ENCODE results near the gene ANKRD13D. TPM values are rescaled to one million over a fixed set of nuclear protein-coding genes. Genes with fewer than 3 reads are reported as not detected.

The ANKRD13D gene
- total RNA-seq, 2 experiments from 2014 or later, result 135 to 194 TPM

DNA sequence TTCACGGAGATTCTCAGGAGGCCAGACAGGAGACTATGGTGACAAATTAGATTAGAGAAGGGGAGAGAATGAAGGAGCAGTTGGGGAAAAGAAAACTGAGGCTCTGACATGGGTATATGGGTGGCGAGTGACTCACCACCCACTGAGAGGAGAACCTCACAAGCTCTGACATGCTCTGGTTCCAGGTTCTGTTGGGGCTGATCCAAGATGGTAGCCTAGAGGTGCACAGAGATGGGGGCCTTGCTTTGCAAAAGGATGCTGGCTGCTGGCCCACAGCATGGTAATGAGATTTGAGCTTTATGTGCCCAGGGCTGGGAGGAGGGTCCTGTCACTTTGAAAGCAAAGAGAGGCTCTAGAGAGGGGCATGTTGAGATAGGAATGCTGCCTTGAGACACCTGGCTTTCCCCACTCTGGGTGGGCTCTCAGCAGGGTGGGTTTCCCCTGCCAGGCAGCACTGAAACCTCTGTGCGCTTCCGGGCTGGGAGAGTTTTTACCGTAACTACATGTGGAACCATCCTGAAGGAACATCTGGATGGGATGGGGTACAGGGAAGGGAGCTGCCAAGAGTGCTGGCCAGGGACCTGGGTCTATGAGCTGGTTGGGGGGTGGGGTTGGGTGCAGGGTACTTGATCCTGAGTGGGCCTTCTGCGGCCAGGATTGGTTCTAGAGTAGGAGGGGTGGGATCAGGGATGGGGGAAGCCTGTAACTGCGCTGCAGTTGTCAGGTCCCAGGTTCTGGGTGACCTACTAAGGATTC, 24.0 kb upstream of the ANKRD13D start:
- peak overlapping the region; percentile 76 for H3K4me3 Mint-ChIP-seq
- peak overlapping the region; percentile 79 for H3K27ac Mint-ChIP-seq
- no peaks in the 10 kb centered on the region for H3K27me3 Mint-ChIP-seq
- POLR2A ChIA-PET, result interaction anchor here (0.7 kb wide), 1 partner anchor 144 kb away, joined by 3 read pairs; no protein-coding TSS in a partner anchor
- peaks cover 30% of the 10 kb centered on the region for H3K36me3 Mint-ChIP-seq (ENCODE audit: low read depth)
- H3K4me1 Mint-ChIP-seq, result peaks cover 58% of the 10 kb centered on the region
- no peak for DNase-seq
- CTCF ChIA-PET, result interaction anchor here (0.8 to 4.9 kb wide), 10 partner anchors 10 to 136 kb away, joined by 3 to 72 read pairs (median 3); partner anchors contain the start of genes POLD4 and PPP1CA
- H3K9me3 Mint-ChIP-seq, result no peaks in the 10 kb centered on the region

DNA sequence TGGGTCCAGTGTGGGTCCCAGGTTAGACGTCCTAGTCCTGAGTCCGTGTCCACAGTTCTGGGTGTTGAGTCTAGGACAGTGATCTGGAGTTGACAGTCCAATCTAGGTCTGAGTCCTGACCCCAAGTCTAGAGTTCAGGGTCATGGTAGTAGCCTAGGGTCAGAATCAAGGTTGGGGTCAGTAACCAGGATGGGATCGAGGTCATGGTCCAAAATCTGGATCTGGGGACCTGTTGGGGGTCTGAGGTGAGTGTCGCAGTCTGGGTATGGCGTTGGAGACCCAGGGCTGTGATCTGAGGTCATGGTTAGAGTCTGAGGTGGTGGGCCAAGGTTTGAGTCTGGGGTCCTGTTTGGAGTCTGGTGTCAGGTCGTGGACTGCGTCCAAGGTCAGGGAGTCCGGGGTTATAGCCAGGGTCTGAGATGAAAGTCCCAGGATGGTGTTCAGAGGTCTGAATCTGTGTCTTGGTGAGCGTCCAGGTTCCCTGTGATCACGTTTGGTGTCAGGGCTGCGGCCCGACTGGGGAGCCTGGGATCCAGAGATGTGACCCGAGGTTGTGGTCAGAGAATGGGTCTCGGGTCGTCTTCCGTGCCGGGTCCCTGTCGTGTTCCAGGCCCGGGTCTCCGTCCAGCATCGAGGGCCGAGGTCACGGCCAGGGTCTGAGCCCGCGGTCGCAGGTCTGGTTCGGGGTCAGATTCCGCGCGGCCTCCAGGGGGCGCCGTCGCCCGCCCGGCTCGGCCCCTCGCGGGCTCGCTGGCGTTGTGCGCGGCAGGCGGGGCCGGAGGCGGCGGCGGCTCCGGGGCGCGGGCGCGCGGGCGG, 23.3 kb upstream of the ANKRD13D start:
- ChIA-PET CTCF (interaction anchor here (0.6 to 4.9 kb wide), 9 partner anchors 11 to 135 kb away, joined by 3 to 72 read pairs (median 4); partner anchors contain the start of genes PPP1CA and SSH3), POLR2A (interaction anchor here (0.6 to 1.1 kb wide), 3 partner anchors 22 to 291 kb away, joined by 3 to 5 read pairs (median 3); no protein-coding TSS in a partner anchor)
- Mint-ChIP-seq H3K4me1 (peaks cover 61% of the 10 kb centered on the region), H3K27ac (peak overlapping the region; percentile 77), H3K36me3 (ENCODE audit: low read depth) (peaks cover 38% of the 10 kb centered on the region), H3K4me3 (peak overlapping the region; percentile 76), H3K9me3 (no peaks in the 10 kb centered on the region), H3K27me3 (no peaks in the 10 kb centered on the region)
- peak; percentile 70 for DNase-seq

DNA sequence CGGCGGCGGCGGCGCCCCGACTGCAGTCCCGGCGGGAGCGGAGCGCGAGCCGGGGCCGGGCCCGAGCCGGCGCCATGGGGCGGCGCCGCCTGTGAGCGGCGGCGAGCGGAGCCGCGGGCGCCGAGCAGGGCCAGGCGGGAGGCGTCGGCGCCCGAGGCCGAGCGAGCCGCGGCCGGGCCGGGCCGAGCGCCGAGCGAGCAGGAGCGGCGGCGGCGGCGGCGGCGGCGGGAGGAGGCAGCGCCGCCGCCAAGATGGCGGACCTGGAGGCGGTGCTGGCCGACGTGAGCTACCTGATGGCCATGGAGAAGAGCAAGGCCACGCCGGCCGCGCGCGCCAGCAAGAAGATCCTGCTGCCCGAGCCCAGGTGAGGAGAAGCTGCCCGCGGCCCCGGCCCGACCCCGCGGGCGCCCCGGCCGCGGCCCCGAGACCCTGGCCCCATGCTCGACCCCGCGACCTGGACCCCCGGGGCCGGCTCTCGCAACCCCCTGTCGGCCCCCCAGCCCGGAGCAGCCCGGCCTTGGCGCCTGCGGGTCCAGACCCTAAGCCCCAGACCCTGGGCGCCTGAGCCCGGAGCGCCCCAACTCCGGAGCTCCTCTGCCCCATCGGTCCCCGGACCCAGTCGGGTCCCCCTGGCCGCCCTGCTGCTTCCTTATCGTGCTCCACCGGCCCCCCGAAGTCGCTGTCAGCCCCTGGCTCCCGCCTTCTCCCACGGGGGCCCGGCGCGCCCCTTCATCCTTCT, 22.5 kb upstream of the ANKRD13D start, which contains the start of gene GRK2:
GRK2 (plus strand) TSS at position 25 of the 739 bp plus-strand sequence; CDS start at position 252, 227 bp downstream.
- Mint-ChIP-seq H3K9me3 (no peaks in the 10 kb centered on the region), H3K36me3 (ENCODE audit: low read depth) (peaks cover 46% of the 10 kb centered on the region), H3K27me3 (no peaks in the 10 kb centered on the region), H3K27ac (peak within 1 kb of the TSS; percentile 93), H3K4me3 (peak within 1 kb of the TSS; percentile 95), H3K4me1 (peaks cover 66% of the 10 kb centered on the region)
- ChIA-PET POLR2A (interaction anchor here (0.6 to 1.1 kb wide), 3 partner anchors 22 to 290 kb away, joined by 3 to 5 read pairs (median 3); no protein-coding TSS in a partner anchor), CTCF (interaction anchor here (0.6 to 3.2 kb wide), 11 partner anchors 11 to 341 kb away, joined by 3 to 30 read pairs (median 4); partner anchors contain the start of genes POLD4 and SSH3)
- peak; percentile 41 for DNase-seq

DNA sequence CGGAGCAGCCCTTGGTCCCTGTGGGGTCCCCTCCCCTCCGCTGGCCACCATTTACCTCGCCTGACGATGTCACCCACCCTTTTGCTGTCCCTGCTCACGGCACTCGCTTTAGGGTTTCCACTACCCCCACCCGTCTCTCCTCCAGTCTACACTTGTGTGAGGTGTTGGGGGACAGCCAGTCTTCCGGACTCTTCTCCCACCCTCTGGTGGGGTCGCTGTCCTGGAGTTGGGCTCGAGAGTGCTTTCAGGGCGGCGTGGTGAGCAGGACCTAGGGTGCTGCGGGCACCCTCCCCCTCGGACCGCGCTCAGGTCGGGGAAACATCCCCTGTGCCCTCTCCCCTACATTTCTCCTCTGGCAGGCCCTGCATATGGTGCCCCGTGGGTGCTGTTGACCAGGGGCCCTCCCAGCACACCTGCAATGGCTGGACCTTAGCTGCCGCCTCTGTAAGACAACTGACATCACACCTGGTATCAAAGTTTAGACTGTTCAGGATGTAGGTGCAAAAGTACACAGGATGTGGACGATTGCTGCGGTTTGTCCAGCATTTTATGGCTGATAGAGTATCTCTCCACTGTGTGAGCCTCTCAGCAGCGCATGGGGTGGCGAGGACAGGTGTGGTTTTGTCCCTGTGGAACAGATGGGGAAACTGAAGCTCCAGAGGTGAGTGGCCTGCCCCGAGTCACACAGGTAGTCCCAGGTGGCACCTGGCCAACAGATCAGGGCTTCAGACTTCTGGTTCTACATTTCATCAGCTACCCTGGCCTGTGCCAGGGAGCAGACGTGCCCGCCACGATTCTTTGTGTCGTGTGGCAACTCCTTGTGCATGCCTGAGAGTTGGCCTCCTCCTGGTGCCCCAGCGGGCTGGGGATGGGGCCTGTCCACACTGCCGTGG, 21.7 kb upstream of the ANKRD13D start:
- peak; percentile 57 for DNase-seq
- peaks cover 67% of the 10 kb centered on the region for H3K4me1 Mint-ChIP-seq
- peak overlapping the region; percentile 95 for H3K4me3 Mint-ChIP-seq
- ChIA-PET CTCF (interaction anchor here (0.6 to 3.2 kb wide), 14 partner anchors 10 to 340 kb away, joined by 3 to 30 read pairs (median 4); partner anchors contain the start of genes POLD4 and SSH3), POLR2A (interaction anchor here (0.7 to 1.2 kb wide), 6 partner anchors 10 to 85 kb away, joined by 3 to 10 read pairs (median 4); partner anchors contain the start of genes ANKRD13D and POLD4)
- H3K36me3 Mint-ChIP-seq (ENCODE audit: low read depth), result peaks cover 54% of the 10 kb centered on the region
- H3K27me3 Mint-ChIP-seq, result no peaks in the 10 kb centered on the region
- H3K27ac Mint-ChIP-seq, result peak overlapping the region; percentile 93
- no peaks in the 10 kb centered on the region for H3K9me3 Mint-ChIP-seq

DNA sequence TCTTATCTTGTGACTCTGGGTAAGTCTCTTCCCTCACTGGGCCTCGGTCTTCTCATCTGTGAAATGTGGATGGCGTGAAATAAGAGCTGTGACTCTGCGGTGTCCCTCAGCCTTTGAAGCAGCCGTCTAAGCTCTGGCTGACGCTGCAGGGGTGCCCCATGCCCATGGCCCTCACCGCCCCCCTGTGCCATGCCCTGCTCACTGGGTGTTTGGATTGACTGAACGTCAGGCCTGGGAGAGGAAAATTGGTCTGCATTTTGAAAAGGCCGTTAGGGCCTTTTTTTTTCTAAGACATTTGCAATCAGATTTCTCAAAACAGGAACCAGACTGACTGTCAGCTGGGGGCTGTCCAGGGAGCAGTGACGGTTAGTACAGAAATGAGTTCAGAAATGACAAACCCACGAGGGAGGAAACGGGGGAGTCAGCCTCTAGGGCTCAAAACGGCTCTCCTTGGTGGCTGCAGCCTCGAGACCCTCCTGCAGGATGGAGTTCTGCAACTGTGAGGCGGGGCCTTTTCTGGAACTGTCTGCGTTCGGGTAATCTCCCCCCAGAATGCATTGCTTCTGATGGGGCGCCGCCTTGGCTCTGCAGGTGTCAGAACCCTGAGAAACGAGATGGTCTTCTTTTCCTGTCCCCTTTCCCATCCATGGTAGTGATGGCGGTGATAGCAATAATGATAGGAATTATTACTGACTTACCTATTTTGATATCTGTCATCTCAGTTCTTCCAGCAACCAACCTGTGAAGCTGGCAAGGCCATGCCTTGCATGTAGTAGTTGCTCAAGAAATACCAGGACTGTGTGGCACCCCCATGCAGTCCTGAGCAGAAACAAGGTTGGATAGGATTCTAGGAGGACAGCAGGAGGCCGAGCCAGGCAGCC, 20.8 kb upstream of the ANKRD13D start:
- Mint-ChIP-seq H3K27ac (peak overlapping the region; percentile 93), H3K9me3 (no peaks in the 10 kb centered on the region), H3K36me3 (ENCODE audit: low read depth) (peaks cover 60% of the 10 kb centered on the region), H3K27me3 (no peaks in the 10 kb centered on the region), H3K4me1 (peaks cover 67% of the 10 kb centered on the region), H3K4me3 (peak overlapping the region; percentile 95)
- ChIA-PET CTCF (interaction anchor here (0.9 to 3.2 kb wide), 7 partner anchors 9 to 83 kb away, joined by 3 to 30 read pairs (median 5); no protein-coding TSS in a partner anchor), POLR2A (interaction anchor here (0.7 to 1.2 kb wide), 4 partner anchors 9 to 85 kb away, joined by 3 to 10 read pairs (median 4); partner anchors contain the start of genes ANKRD13D and POLD4)
- peak; percentile 75 for DNase-seq

DNA sequence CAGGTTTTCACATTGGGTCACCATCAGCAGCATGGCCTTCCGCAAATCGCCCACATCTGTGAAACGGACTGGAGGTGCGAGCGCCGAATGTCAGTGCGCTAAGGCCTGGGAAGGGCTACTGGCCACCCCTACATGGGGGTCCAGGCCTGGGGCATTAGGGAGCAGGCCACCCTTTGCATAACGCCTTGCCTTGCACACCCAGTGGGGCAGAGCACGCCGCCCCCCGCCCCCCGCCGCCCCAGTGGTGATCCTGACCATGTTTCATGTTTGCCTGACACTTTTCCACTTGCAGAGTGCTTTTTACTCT, 20.2 kb upstream of the ANKRD13D start:
- H3K4me1 Mint-ChIP-seq, result peaks cover 67% of the 10 kb centered on the region
- no peak for DNase-seq
- no peaks in the 10 kb centered on the region for H3K9me3 Mint-ChIP-seq
- H3K4me3 Mint-ChIP-seq, result peak overlapping the region; percentile 95
- CTCF ChIA-PET, result interaction anchor here (0.6 to 4.9 kb wide), 5 partner anchors 14 to 100 kb away, joined by 3 to 36 read pairs (median 4); no protein-coding TSS in a partner anchor
- POLR2A ChIA-PET, result no interaction called here
- peak overlapping the region; percentile 93 for H3K27ac Mint-ChIP-seq
- peaks cover 62% of the 10 kb centered on the region for H3K36me3 Mint-ChIP-seq (ENCODE audit: low read depth)
- no peaks in the 10 kb centered on the region for H3K27me3 Mint-ChIP-seq

DNA sequence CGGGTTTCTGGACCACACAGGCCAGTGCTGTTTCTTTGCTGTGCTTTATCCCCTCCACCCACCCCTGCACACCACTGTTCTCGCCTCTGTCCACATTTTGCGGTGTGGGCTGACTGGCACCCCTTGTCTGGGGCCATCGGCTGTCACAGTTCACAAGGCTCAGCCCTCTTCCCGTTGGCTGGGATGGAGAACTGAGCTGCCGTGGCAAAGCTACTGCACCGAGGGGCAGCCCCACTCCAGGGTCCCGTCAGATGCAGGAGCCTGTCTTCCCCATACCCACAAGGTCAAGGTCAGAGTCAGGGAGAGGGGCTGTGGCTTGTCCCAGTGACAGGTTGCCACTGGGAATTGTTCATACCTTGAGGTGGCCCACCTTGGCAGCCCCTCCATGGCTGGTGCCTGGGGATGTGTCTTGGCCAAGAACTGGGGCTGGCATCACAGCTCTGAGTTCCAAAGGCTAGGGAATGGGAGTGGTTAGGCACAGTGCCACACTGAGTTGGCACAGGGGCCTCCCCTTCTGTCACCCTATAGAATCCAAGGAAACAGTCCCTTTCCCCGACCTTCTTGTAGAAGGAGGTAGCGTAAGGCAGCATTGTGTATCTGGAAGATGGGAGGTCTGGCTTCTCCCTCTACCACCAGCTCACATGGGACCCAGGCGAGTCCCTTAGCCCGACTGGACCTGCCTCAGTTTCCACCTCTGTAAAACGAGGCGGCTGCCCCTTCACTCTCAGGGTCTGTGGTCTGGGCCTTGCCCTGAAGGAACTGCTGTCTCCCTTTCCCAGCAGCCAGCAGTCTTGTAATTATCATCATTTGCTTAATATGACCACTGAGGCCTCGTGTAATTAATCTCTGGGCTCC, 19.5 kb upstream of the ANKRD13D start:
- POLR2A ChIA-PET, result interaction anchor here (0.6 kb wide), 1 partner anchor 74 kb away, joined by 5 read pairs; no protein-coding TSS in a partner anchor
- Mint-ChIP-seq H3K4me1 (peaks cover 67% of the 10 kb centered on the region), H3K36me3 (ENCODE audit: low read depth) (peaks cover 65% of the 10 kb centered on the region), H3K27me3 (no peaks in the 10 kb centered on the region), H3K4me3 (peak overlapping the region; percentile 95), H3K9me3 (no peaks in the 10 kb centered on the region), H3K27ac (peak overlapping the region; percentile 93)
- DNase-seq, result no peak
- CTCF ChIA-PET, result interaction anchor here (0.6 to 5.1 kb wide), 10 partner anchors 7 to 101 kb away, joined by 3 to 36 read pairs (median 8); partner anchors contain the start of gene ANKRD13D

DNA sequence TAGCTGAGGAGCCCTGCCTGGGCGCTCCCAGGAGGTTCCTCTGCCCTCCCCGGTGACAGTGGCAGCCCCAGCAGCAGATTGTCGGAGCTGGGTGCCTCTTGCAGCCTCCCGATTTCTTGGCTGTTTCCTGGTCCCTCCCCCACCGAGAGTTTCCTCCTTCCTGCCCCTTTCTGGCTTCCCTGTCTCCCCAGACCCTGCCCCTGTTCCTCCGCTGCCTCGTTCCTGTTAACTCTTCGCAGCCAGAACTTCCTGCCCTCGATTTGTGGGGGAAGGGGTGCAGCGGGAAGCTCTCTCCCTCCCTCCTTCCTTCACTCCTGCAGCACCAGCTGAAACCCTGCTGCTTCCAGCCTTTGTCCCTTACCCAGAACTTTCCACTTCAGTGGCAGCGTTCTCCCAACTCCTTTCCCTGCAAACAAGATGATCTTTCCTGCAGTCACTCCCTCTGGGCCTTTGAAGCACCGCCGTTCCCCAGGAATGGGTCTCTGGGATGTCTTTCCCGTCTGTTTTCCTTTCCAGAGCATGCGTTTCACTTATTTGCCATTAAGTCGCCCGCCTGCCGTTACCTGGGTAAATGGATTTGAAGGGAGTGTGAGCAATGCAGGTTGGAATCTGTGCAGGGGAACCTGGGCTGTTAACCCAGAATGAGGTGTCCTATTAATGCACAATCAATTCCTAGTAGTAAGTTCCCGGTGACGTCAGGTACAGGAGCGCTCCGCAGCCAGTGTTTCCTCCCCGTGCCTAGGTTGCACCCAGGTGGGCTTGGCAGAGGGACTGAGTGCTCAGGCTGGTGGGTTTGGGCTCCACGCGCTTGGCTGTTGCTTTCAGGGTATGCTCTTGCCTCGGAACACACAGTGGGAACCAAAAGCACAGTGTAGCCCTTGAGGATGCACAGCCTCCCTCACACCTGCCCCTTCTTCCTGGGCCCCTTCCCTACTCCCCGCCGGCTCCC, 18.6 kb upstream of the ANKRD13D start:
- Mint-ChIP-seq H3K27ac (peak overlapping the region; percentile 93), H3K4me1 (peaks cover 64% of the 10 kb centered on the region), H3K4me3 (peak overlapping the region; percentile 95), H3K9me3 (no peaks in the 10 kb centered on the region), H3K36me3 (ENCODE audit: low read depth) (peaks cover 70% of the 10 kb centered on the region), H3K27me3 (no peaks in the 10 kb centered on the region)
- CTCF ChIA-PET, result interaction anchor here (0.6 to 5.1 kb wide), 10 partner anchors 8 to 279 kb away, joined by 3 to 36 read pairs (median 8); partner anchors contain the start of gene ANKRD13D
- peak; percentile 33 for DNase-seq
- POLR2A ChIA-PET, result interaction anchor here (0.6 to 1.1 kb wide), 2 partner anchors 47 to 73 kb away, joined by 5 to 6 read pairs; no protein-coding TSS in a partner anchor

DNA sequence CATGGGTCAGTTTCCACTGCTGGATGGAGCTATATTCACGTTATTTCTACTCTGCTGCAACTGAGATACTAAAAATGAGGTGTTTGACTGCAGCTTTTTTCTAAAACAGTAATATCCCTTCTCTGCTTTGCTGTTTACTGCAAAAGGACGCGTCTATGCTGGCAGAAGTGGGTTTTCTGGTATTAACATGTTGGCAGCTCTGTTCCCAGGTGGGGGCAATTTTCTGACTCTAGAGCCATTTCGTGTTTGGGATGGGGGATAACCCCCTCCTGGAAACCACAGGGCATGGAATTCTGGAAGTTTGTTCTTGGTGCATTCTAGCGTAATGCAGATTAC, 17.9 kb upstream of the ANKRD13D start:
- POLR2A ChIA-PET, result interaction anchor here (1.1 kb wide), 1 partner anchor 46 kb away, joined by 6 read pairs; no protein-coding TSS in a partner anchor
- peaks cover 65% of the 10 kb centered on the region for H3K4me1 Mint-ChIP-seq

More for the DNA sequence above, 17.9 kb upstream of the ANKRD13D start:
- no peaks in the 10 kb centered on the region for H3K27me3 Mint-ChIP-seq
- H3K27ac Mint-ChIP-seq, result peak overlapping the region; percentile 93
- CTCF ChIA-PET, result interaction anchor here (0.6 to 5.1 kb wide), 10 partner anchors 8 to 279 kb away, joined by 3 to 36 read pairs (median 8); partner anchors contain the start of gene ANKRD13D
- DNase-seq, result no peak
- H3K4me3 Mint-ChIP-seq, result peak overlapping the region; percentile 95
- H3K9me3 Mint-ChIP-seq, result no peaks in the 10 kb centered on the region
- peaks cover 76% of the 10 kb centered on the region for H3K36me3 Mint-ChIP-seq (ENCODE audit: low read depth)
